MCF 10A (cell line): ENCODE data around the gene YEATS4. TPM values are rescaled to one million over a fixed set of nuclear protein-coding genes. Genes with fewer than 3 reads are reported as not detected.

Experiments used
- BruUV-seq: library from RNA; stranded (reverse); fragments of 400-500 nt; replicated peaks from 2 replicates; lab custom pipeline; 2021; lab: Mats Ljungman, UMichigan
- CTCF ChIA-PET: fragments of 300-600 bp; sonication (Branson Sonifier 250); formaldehyde crosslinking; extraction: SDS; loops from one replicate; lab custom pipeline; 2021; ENCODE audit warnings: antibody characterized with exemption, inconsistent platforms; lab: Yijun Ruan, JAX
- POLR2A ChIA-PET: fragments of 300-600, 350-650 bp; sonication (Branson Sonifier 250); formaldehyde crosslinking; extraction: SDS; loops from one replicate; lab custom pipeline; 2020; ENCODE audit warnings: antibody characterized with exemption, inconsistent platforms; lab: Yijun Ruan, JAX
- DNase-seq: peaks from one replicate; pipeline ENCODE4 v3.0.0-alpha.2; 2018; ENCODE audit not compliant: unreplicated experiment
- H3K27ac Mint-ChIP-seq: one replicate; pipeline ENCODE4 v1.8.0; 2022; ENCODE audit warnings: mild to moderate bottlenecking, low read depth, mixed read lengths; ENCODE audit not compliant: unreplicated experiment
- H3K27me3 Mint-ChIP-seq: one replicate; pipeline ENCODE4 v1.8.0; 2022; ENCODE audit warnings: mixed read lengths; ENCODE audit not compliant: insufficient read depth, unreplicated experiment
- H3K36me3 Mint-ChIP-seq: one replicate; pipeline ENCODE4 v1.8.0; 2022; ENCODE audit warnings: mild to moderate bottlenecking, moderate library complexity, mixed read lengths; ENCODE audit not compliant: insufficient read depth, unreplicated experiment
- H3K4me1 Mint-ChIP-seq: one replicate; pipeline ENCODE4 v1.8.0; 2022; ENCODE audit warnings: mixed read lengths; ENCODE audit not compliant: insufficient read depth, unreplicated experiment
- H3K4me3 Mint-ChIP-seq: one replicate; pipeline ENCODE4 v1.8.0; 2022; ENCODE audit warnings: mild to moderate bottlenecking, moderate library complexity, mixed read lengths; ENCODE audit not compliant: unreplicated experiment
- H3K9me3 Mint-ChIP-seq: one replicate; pipeline ENCODE4 v1.8.0; 2022; ENCODE audit warnings: mixed read lengths; ENCODE audit not compliant: unreplicated experiment
- intact Hi-C: fragments of 100-400 bp; cut with micrococcal nuclease; formaldehyde crosslinking; loops from 2 replicates; pipeline ENCODE4 v1.14.1; 2022
- total RNA-seq: library from RNA; stranded (reverse); gene quantifications from 2 replicates; pipeline ENCODE4 v1.2.3, GENCODE V29; 2022
- TF ChIP-seq, protein P1 (sequence below): fragments of 200-600 bp; IDR thresholded peaks from one replicate; pipeline ENCODE4 v1.8.0; 2022; ENCODE audit warnings: antibody characterized with exemption, mild to moderate bottlenecking; ENCODE audit not compliant: unreplicated experiment

Gene YEATS4
- total RNA-seq, 1 experiment from 2014 or later, result 30.9 TPM

GRCh38 chr12:69350777-69351176 is 8.8 kb upstream of the YEATS4 start:
- Mint-ChIP-seq H3K36me3 (no peaks in the 10 kb centered on the region), H3K4me1 (no peaks in the 10 kb centered on the region), H3K27ac (no peak overlapping the region), H3K9me3 (no peaks in the 10 kb centered on the region), H3K4me3 (no peak overlapping the region), H3K27me3 (peaks cover 14% of the 10 kb centered on the region)
- POLR2A ChIA-PET, result no interaction called here
- TF ChIP-seq, protein P1, sequence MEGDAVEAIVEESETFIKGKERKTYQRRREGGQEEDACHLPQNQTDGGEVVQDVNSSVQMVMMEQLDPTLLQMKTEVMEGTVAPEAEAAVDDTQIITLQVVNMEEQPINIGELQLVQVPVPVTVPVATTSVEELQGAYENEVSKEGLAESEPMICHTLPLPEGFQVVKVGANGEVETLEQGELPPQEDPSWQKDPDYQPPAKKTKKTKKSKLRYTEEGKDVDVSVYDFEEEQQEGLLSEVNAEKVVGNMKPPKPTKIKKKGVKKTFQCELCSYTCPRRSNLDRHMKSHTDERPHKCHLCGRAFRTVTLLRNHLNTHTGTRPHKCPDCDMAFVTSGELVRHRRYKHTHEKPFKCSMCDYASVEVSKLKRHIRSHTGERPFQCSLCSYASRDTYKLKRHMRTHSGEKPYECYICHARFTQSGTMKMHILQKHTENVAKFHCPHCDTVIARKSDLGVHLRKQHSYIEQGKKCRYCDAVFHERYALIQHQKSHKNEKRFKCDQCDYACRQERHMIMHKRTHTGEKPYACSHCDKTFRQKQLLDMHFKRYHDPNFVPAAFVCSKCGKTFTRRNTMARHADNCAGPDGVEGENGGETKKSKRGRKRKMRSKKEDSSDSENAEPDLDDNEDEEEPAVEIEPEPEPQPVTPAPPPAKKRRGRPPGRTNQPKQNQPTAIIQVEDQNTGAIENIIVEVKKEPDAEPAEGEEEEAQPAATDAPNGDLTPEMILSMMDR, result no peak
- intact Hi-C loops, result loop anchor here (10.0 kb wide), 1 partner anchor 284 kb away; no protein-coding TSS in a partner anchor
- no TSS peak for BruUV-seq
- CTCF ChIA-PET, result no interaction called here
- DNase-seq, result no peak

GRCh38 chr12:69351462-69352236 is 7.9 kb upstream of the YEATS4 start:
- H3K9me3 Mint-ChIP-seq, result no peaks in the 10 kb centered on the region

GRCh38 chr12:69352904-69353303 is 6.6 kb upstream of the YEATS4 start:
- Mint-ChIP-seq H3K9me3 (no peaks in the 10 kb centered on the region), H3K4me3 (no peak overlapping the region), H3K27ac (no peak overlapping the region), H3K27me3 (peaks cover 14% of the 10 kb centered on the region), H3K36me3 (no peaks in the 10 kb centered on the region), H3K4me1 (peaks cover 6% of the 10 kb centered on the region)
- ChIA-PET CTCF (interaction anchor here (0.5 to 1.1 kb wide), 2 partner anchors 22 to 287 kb away, joined by 4 to 5 read pairs; no protein-coding TSS in a partner anchor), POLR2A (interaction anchor here (0.7 kb wide), 1 partner anchor 92 kb away, joined by 3 read pairs; no protein-coding TSS in a partner anchor)
- intact Hi-C loops, result loop anchor here (10.0 kb wide), 1 partner anchor 282 kb away; no protein-coding TSS in a partner anchor
- no peak for DNase-seq
- BruUV-seq, result no TSS peak
- TF ChIP-seq, protein P1, result no peak

More at GRCh38 chr12:69351462-69352236, 7.9 kb upstream of the YEATS4 start:
- CTCF ChIA-PET, result no interaction called here
- H3K27me3 Mint-ChIP-seq, result peaks cover 14% of the 10 kb centered on the region
- DNase-seq, result no peak
- POLR2A ChIA-PET, result interaction anchor here (0.7 kb wide), 1 partner anchor 46 kb away, joined by 3 read pairs; no protein-coding TSS in a partner anchor
- H3K4me3 Mint-ChIP-seq, result no peak overlapping the region
- intact Hi-C loops, result loop anchor here (10.0 kb wide), 1 partner anchor 283 kb away; no protein-coding TSS in a partner anchor
- no peaks in the 10 kb centered on the region for H3K4me1 Mint-ChIP-seq
- no peak overlapping the region for H3K27ac Mint-ChIP-seq
- no peaks in the 10 kb centered on the region for H3K36me3 Mint-ChIP-seq
- TF ChIP-seq, protein P1, result no peak
- no TSS peak for BruUV-seq

DNA sequence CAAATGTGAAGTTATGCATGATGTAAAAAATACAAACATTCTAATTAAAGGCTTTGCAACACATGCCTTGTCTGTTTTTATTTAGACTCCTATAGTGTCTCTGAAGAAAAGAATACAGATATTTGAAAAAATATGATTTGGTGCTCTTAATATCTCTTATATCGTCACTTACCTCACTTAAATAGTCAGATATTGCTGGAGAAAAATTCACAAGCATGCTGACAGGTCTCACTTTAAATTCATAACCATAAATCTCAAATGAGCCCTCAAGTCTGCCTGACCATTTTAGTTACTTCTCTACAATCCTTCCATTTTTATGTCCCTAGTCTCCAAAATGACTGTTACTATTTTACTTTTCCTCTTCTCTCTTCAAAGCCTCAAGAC is 5.4 kb upstream of the YEATS4 start:
- H3K4me1 Mint-ChIP-seq, result peaks cover 11% of the 10 kb centered on the region
- H3K4me3 Mint-ChIP-seq, result no peak overlapping the region
- H3K36me3 Mint-ChIP-seq, result no peaks in the 10 kb centered on the region
- ChIA-PET POLR2A (no interaction called here), CTCF (interaction anchor here (1.6 kb wide), 1 partner anchor 9 kb away, joined by 4 read pairs; no protein-coding TSS in a partner anchor)
- DNase-seq, result no peak
- H3K27me3 Mint-ChIP-seq, result peaks cover 14% of the 10 kb centered on the region
- TF ChIP-seq, protein P1, result no peak
- BruUV-seq, result no TSS peak
- H3K9me3 Mint-ChIP-seq, result no peaks in the 10 kb centered on the region
- no peak overlapping the region for H3K27ac Mint-ChIP-seq
- intact Hi-C loops, result loop anchor here (10.0 kb wide), 1 partner anchor 281 kb away; no protein-coding TSS in a partner anchor
